ENCODE measurements around the gene ANKRD55. TPM values are rescaled to one million over a fixed set of nuclear protein-coding genes. Genes with fewer than 3 reads are reported as not detected.
"Not testable (repeated sequence)": the region's sequence is repeated elsewhere in the genome, so short reads cannot be mapped to it uniquely, and the experiment has no call there.

Gene ANKRD55
- total RNA-seq, 4 donors from 2014 or later: 0.23 TPM; not detected in 3

- DNase-seq (ENCODE audit: low spot score in 2 of 2): no peak
- 58% methylated on average over 4 of the region's 4 CpGs for WGBS
- H3K4me1 ChIP-seq: no peaks in the 10 kb centered on the region
- H3K27ac ChIP-seq: no peak overlapping the region
- no peaks in the 10 kb centered on the region for H3K36me3 ChIP-seq
- no peaks in the 10 kb centered on the region for H3K27me3 ChIP-seq
- no peaks in the 10 kb centered on the region for H3K9me3 ChIP-seq
- H3K4me3 ChIP-seq: no peak overlapping the region
- TF ChIP-seq, protein P1, sequence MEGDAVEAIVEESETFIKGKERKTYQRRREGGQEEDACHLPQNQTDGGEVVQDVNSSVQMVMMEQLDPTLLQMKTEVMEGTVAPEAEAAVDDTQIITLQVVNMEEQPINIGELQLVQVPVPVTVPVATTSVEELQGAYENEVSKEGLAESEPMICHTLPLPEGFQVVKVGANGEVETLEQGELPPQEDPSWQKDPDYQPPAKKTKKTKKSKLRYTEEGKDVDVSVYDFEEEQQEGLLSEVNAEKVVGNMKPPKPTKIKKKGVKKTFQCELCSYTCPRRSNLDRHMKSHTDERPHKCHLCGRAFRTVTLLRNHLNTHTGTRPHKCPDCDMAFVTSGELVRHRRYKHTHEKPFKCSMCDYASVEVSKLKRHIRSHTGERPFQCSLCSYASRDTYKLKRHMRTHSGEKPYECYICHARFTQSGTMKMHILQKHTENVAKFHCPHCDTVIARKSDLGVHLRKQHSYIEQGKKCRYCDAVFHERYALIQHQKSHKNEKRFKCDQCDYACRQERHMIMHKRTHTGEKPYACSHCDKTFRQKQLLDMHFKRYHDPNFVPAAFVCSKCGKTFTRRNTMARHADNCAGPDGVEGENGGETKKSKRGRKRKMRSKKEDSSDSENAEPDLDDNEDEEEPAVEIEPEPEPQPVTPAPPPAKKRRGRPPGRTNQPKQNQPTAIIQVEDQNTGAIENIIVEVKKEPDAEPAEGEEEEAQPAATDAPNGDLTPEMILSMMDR (IDR thresholded peaks at IDR 0.05): no peak
- no peak for TF ChIP-seq POLR2A (IDR thresholded peaks at IDR 0.05)
These were observed 144.6 kb downstream of the ANKRD55 start for GRCh38 chr5:56088431-56088949.

- no peak for DNase-seq (ENCODE audit: low spot score in 2 of 2)
- WGBS: 45% methylated on average over 3 of the region's 3 CpGs
- Histone ChIP-seq H3K4me1 (no peaks in the 10 kb centered on the region), H3K36me3 (no peaks in the 10 kb centered on the region), H3K9me3 (no peaks in the 10 kb centered on the region), H3K27ac (no peak overlapping the region), H3K4me3 (no peak overlapping the region), H3K27me3 (no peaks in the 10 kb centered on the region)
- TF ChIP-seq POLR2AphosphoS5 (IDR thresholded peaks at IDR 0.05) (no peak), POLR2A (IDR thresholded peaks at IDR 0.05) (no peak), EP300 (IDR thresholded peaks at IDR 0.05) (no peak)
- TF ChIP-seq, protein P1 (IDR thresholded peaks at IDR 0.05): no peak
These were observed 147.9 kb downstream of the ANKRD55 start for GRCh38 chr5:56085193-56085592.

DNA sequence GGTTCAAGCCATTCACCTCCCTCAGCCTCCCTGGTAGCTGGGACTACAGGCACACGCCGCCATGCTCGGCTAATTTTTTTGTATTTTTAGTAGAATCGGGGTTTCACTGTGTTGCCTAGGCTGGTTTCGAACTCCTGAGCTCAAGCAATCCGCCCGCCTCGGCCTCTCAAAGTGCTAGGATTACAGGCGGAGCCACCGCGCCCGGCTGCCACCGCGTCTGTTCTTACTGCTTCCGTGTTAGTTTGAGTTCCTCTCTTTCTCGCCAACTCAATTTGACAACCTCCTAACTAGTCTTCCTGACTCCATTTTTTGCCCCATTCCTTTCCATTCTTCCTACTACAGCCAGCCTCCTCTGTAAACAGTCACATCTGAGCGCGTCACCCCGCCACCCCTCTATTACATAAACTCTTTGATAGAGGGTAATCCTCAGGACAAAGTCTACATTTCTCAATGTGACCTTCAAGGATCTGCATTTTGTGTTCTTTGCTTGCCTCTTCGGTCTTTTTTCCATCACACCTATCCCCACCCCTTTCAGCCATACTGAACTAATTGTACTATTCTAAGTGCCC is 149.8 kb downstream of the ANKRD55 start:
- Histone ChIP-seq H3K27ac (no peak overlapping the region), H3K9me3 (no peaks in the 10 kb centered on the region), H3K36me3 (no peaks in the 10 kb centered on the region), H3K4me3 (no peak overlapping the region), H3K4me1 (peaks cover 8% of the 10 kb centered on the region), H3K27me3 (no peaks in the 10 kb centered on the region)
- DNase-seq (ENCODE audit: low spot score in 2 of 2): no peak
- TF ChIP-seq EP300 (IDR thresholded peaks at IDR 0.05) (no peak), POLR2A (IDR thresholded peaks at IDR 0.05) (no peak), POLR2AphosphoS5 (IDR thresholded peaks at IDR 0.05) (no peak)
- TF ChIP-seq, protein P1 (IDR thresholded peaks at IDR 0.05): no peak
- WGBS: 93% methylated on average over 20 of the region's 20 CpGs

DNA sequence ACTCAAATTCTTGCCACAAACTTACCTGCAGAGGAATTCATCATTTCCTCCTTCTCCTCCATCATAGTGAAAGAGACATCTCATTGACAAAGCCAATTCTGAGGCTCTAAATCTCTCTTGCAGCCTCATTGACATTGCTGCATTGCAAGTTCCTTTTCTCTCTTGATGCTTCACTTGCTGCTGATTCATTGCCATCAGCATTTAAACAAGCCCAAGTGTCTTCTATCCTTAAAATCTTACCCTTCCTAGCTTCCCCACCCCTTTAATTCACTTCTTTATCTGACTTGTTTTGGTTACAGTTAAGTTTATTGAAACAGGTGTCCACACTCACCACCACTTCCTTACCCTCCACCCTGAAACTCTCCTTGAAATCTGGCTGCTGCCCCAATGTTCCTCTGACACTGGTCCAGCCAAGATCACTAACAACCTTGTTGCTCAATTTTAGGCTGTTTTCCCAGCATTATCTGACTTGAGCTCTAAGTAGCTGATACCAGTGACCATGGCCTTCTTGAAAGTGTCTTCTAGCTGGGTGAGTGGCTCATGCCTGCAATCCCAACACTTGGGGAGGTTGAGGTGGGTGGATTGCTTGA is 152.0 kb downstream of the ANKRD55 start:
- not testable (repeated sequence) for H3K4me1 ChIP-seq; H3K9me3 ChIP-seq; H3K4me3 ChIP-seq; DNase-seq (ENCODE audit: low spot score in 2 of 2); H3K36me3 ChIP-seq; H3K27me3 ChIP-seq; H3K27ac ChIP-seq

- Histone ChIP-seq H3K9me3 (no peaks in the 10 kb centered on the region), H3K4me3 (no peak overlapping the region), H3K4me1 (peaks cover 14% of the 10 kb centered on the region), H3K27me3 (no peaks in the 10 kb centered on the region), H3K36me3 (no peaks in the 10 kb centered on the region), H3K27ac (no peak overlapping the region)
- no peak for DNase-seq (ENCODE audit: low spot score in 2 of 2)
- no peak for TF ChIP-seq POLR2AphosphoS5 (IDR thresholded peaks at IDR 0.05)
- no peak for TF ChIP-seq POLR2A (IDR thresholded peaks at IDR 0.05)
- TF ChIP-seq, protein P1 (IDR thresholded peaks at IDR 0.05): no peak
- no peak for TF ChIP-seq EP300 (IDR thresholded peaks at IDR 0.05)
- WGBS: 76% methylated on average over 2 of the region's 2 CpGs
These were observed 152.6 kb downstream of the ANKRD55 start for GRCh38 chr5:56080375-56081052.

- 90% methylated on average over 5 of the region's 5 CpGs for WGBS
- not testable (repeated sequence) for H3K27me3 ChIP-seq; DNase-seq (ENCODE audit: low spot score in 2 of 2); H3K4me3 ChIP-seq; H3K27ac ChIP-seq; H3K36me3 ChIP-seq; H3K9me3 ChIP-seq
- H3K4me1 ChIP-seq: peaks cover 19% of the 10 kb centered on the region
These were observed 154.0 kb downstream of the ANKRD55 start for GRCh38 chr5:56079157-56079500.

Data from suprapubic skin (tissue), 4 donors.